ENCODE data around the gene VPS51. TPM values are rescaled to one million over a fixed set of nuclear protein-coding genes. Genes with fewer than 3 reads are reported as not detected.

The VPS51 gene
- total RNA-seq, 1 donor from 2014 or later = 203 TPM

DNA sequence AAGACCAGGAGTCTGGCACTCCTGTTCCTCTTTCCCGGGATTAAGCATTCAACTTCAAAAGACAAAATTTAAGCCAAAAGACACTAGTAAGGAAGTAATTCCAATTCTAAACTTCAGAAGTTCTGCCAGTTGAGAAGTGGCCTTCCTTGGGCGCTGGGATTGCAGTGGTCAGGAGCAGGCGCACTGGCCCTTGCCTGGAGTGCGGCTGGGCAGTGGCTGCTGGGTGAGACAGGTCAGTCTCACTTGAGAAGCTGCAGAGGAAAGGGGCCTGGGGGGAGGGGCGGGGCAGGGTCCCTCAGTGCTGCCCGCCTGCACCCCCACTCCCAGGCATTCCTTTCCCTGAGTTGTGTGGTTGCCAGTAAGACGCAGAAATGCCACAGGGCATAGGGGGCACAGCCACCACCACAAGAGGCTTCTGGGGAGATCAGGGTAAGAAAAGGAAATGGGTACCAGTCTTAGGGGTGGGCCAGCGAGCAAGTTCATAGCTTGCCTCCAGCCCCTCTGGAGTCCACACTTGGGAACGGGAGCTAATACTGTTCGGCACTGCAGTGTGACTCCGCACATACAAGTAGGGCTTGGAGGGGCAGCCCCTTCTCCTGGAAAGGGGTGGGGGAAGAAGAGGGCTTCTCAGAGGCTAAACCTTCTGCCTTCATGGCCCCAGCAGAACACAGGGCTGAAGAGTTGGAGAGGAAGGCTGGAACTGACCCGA lies 31.6 kb downstream of the VPS51 start:
- Histone ChIP-seq H3K27me3 (ENCODE audit: control insufficient read depth, insufficient read depth, low read length) (no peaks in the 10 kb centered on the region), H3K4me3 (ENCODE audit: low read depth, low read length) (no peak overlapping the region), H3K36me3 (ENCODE audit: control insufficient read depth, insufficient read depth, low read length) (peaks cover 54% of the 10 kb centered on the region)
- no peak for TF ChIP-seq CTCF (IDR thresholded peaks at IDR 0.05; ENCODE audit: insufficient read depth, low read length, severe bottlenecking)
- FAIRE-seq (no peak), DNase-seq (ENCODE audit: low read depth) (no peak)

DNA sequence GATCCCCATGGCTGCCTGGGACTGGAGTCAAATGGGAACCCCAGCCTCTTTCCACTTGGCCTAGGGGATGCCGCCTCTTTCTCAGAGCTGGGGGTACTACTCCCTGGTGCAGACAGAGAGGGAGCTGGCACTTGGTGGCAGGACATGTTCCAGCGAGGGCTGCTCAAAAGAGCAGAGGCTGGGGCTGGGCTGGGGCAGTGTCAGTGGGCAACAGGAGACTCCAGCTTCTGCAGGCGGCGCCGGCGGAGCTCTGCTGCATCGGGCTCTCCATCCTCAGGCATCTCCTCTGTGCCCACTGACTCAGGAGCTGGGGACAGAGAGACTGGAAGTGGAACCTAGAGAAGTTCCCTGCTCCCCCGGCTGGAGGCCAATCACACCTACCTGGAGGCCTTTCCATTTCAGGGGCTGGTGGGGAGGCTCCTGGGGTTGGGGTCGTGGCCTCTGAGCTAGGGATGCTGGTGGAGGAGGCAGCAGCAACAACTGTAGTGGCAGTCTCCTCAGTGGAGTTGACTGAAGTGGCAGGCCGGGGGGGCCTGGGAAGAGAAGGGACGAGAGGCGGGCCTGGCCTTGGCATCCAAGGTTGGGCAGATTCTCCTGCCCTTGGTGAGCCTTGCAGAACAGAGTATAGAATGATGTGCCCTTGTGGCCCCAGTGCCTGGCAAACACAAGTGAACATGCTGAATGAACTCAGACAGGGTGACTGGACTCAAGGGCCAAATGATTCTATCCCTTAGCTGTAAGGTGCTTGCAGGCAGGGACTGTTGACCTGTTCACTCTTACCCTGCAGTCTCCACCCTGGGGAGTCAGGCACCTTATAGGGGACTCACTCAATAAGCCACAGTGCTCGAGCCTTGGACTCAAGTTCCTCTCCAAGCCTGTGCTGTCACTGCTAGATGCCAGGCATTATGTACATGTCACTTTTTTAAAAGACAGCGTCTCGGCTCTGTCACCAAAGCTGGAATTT lies 32.5 kb downstream of the VPS51 start:
- no peak overlapping the region for H3K4me3 ChIP-seq (ENCODE audit: low read depth, low read length)
- FAIRE-seq (no peak), DNase-seq (ENCODE audit: low read depth) (no peak)
- TF ChIP-seq CTCF (IDR thresholded peaks at IDR 0.05; ENCODE audit: insufficient read depth, low read length, severe bottlenecking) = no peak
- no peaks in the 10 kb centered on the region for H3K27me3 ChIP-seq (ENCODE audit: control insufficient read depth, insufficient read depth, low read length)
- H3K36me3 ChIP-seq (ENCODE audit: control insufficient read depth, insufficient read depth, low read length) = peaks cover 59% of the 10 kb centered on the region

DNA sequence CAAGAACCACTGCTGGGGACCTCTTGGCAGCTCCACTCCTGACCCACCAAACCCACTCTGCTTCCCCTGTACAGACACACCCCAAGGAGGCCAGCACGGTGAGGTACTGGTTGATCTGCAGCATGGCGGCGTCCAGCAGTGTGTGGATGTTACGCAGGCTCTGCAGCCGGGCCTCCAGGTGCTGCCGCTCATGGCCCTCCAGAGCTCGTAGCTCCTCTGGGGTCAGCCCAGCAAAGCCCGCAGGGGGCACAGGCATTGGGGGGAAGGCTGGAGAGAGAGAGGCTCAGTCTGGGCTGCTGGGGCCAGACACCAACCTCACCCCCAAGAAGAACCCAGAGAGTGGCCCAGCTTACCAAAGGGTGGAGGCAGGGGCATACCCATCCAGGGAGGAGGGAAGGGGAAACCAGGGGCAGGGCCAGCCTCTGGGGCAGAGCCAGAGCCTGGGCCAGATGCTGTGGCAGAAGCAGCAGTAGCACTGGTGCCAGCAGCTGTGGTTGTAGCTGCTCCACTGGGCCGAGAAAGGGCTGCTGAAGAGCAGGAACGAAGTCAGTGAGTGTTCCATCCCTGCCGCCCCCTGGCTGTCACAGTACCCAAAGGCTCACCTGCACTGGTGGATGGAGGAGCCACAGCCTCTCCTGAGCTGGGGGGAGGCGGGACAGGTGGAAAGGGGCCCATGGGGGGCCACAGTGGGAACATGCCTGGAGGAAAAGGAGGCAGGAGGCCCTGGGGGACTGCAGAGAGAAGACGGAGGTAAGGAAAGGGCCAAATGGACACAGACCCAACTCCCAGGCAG lies 33.8 kb downstream of the VPS51 start:
- DNase-seq (ENCODE audit: low read depth) (no peak), FAIRE-seq (no peak)
- Histone ChIP-seq H3K36me3 (ENCODE audit: control insufficient read depth, insufficient read depth, low read length) (peaks cover 55% of the 10 kb centered on the region), H3K4me3 (ENCODE audit: low read depth, low read length) (no peak overlapping the region), H3K27me3 (ENCODE audit: control insufficient read depth, insufficient read depth, low read length) (no peaks in the 10 kb centered on the region)
- no peak for TF ChIP-seq CTCF (IDR thresholded peaks at IDR 0.05; ENCODE audit: insufficient read depth, low read length, severe bottlenecking)

DNA sequence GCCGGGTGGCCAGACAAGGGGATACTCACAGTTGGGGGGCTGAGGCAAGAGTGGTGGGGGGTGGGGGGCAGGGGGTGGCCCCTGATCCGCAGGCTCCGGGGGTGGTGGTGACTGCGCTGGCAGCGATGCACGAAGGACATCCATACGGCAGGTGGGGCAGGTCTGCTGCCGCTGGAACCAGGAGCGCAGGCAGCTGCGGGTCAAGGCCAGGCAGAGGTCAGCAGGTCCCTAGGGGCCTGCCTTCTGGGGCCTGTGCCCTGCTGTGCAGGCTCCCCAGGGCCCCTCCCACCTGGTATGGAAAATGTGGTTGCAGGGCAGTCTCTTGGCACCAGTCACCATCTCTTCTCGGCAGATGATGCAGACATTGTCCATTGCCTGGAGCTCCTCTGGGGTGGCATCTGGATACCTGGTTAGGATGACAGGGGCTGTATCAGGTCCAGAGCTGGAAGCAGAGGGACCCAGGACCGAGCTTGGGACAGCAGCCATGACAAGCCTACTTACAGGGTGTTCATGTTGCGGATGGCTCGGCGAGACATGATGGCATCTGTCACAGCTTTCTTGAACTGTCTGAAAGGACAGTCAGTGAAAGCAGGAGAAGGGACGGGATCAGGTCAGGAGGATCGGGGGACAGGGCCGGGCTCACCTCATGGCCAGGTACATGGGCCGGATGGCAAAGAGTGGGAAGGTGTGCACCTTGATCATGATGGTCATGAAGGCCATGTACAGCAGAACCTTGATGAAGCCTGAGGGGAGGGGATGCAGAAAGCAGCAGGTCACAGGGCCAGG lies 34.8 kb downstream of the VPS51 start:
- DNase-seq (ENCODE audit: low read depth) = no peak
- no peak for FAIRE-seq
- Histone ChIP-seq H3K27me3 (ENCODE audit: control insufficient read depth, insufficient read depth, low read length) (no peaks in the 10 kb centered on the region), H3K4me3 (ENCODE audit: low read depth, low read length) (no peak overlapping the region), H3K36me3 (ENCODE audit: control insufficient read depth, insufficient read depth, low read length) (peaks cover 46% of the 10 kb centered on the region)
- TF ChIP-seq CTCF (IDR thresholded peaks at IDR 0.05; ENCODE audit: insufficient read depth, low read length, severe bottlenecking) = no peak

DNA sequence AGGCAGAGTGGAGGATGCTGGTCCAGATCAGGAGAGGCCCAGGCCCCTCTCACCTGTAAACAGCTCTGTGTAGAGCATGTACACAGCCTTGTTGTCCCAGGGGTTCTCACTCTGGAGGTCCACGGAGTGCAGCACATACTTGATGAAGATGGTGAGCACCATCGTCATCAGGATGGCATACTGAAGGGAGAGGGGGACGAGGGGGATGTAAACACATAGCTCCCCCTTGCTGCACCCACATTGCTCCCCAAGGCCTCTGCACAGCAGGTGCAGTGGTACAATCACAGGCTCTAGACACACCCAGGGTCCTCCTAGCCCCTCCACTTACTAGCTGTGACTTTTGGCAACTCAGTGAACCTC lies 35.4 kb downstream of the VPS51 start:
- no peak overlapping the region for H3K4me3 ChIP-seq (ENCODE audit: low read depth, low read length)
- DNase-seq (ENCODE audit: low read depth) (no peak), FAIRE-seq (no peak)
- peaks cover 45% of the 10 kb centered on the region for H3K36me3 ChIP-seq (ENCODE audit: control insufficient read depth, insufficient read depth, low read length)
- TF ChIP-seq CTCF (IDR thresholded peaks at IDR 0.05; ENCODE audit: insufficient read depth, low read length, severe bottlenecking) = no peak
- no peaks in the 10 kb centered on the region for H3K27me3 ChIP-seq (ENCODE audit: control insufficient read depth, insufficient read depth, low read length)

All from bronchial epithelial cell (primary cell).